Dermis blood vessel endothelial cell (primary cell): ENCODE results near the gene PHPT1. TPM values are rescaled to one million over a fixed set of nuclear protein-coding genes. Genes with fewer than 3 reads are reported as not detected.
"Not testable (repeated sequence)": the region's sequence is repeated elsewhere in the genome, so short reads cannot be mapped to it uniquely, and the experiment has no call there.

ENCODE experiments used
- DNase-seq: peaks from one replicate; pipeline ENCODE4 v3.0.0; 2010
- total RNA-seq: library from RNA; depleted of rRNA; stranded (reverse); fragments of >200 nt; gene quantifications from 2 replicates; pipeline ENCODE4 v1.2.3, GENCODE V29; 2014

PHPT1 gene
- total RNA-seq = 99.0 and 104 TPM in 2 replicates

DNA sequence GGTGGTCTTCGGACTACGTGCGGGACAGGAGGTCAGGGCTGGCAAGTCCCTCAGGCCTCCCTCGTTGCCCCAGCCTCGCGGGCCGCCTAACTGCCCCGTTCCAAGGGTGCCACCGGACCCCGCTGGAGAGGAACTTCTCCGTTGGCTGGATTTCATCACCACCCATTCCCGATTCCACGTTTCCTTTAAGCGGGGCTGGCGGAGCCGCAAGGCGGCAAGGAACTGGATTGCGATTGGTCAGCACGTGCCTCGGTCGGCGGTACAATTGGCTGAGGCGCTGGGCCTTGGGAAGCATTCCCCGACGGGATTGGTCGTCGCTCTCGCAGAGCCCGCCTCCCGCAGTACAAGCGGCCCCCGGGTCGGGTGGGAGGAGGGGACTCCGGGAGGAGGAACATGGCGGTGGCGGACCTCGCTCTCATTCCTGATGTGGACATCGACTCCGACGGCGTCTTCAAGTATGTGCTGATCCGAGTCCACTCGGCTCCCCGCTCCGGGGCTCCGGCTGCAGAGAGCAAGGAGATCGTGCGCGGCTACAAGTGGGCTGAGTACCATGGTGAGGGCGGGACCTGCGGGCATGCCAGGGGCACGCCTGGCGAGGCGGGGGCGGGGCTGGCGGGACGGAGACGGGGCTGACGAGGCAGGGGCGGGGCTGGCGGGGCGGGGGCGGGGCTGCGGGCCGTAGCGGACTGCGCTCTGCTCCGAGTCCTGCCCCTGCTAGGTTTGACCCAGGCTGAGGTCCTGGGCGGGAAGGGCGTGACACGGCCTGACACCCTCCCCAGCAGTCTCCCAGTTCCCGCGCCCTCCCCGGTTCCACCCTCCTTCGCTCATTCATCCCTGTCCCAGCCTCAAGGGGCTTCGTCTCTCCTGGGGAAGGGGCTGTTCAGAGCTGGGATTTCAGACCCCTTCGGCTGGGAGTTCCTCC lies at the start of gene PHPT1:
Gene PHPT1, plus strand, starts transcription at position 372 of the 922 bp plus-strand sequence. Its CDS starts 22 bp downstream, at position 394.
- DNase-seq = peak; percentile 100

DNA sequence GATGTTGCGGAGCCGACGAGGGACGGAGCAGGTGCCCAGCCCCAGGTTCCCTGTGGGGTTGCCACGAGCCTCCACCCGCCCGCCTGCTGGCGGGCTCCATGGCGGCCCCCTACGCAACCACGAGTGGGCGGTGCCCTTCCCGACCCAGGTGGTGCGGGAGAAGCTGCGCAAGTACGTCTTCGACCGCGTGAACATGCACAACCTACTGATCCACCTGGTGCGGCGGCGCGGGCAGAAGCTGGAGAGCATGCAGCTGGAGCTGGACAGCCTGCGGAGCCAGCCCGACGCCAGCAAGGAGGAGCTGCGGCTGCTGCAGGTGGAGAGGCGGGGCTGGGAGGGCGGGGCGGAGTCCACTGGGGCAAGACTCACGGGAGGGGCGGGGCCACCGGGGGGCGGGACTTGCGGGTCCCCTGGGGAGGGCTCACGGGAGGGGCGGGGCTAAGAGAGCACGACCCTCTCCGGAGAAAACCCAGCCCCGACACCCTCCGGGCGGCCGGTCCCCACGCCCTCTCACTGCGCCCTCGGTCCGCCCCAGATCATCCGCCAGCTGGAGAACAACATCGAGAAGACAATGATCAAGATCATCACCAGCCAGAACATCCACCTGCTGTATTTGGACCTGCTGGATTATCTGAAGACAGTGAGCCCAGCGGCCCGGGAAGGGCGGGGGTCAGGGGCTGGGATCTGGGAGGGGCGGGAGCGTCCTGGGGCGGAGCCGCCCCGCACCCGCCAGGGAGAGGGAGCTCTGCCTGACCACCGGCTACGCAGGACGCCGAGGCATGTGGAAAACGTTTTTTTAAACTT lies 49.2 kb upstream of the PHPT1 start:
- peak; percentile 58 for DNase-seq

DNA sequence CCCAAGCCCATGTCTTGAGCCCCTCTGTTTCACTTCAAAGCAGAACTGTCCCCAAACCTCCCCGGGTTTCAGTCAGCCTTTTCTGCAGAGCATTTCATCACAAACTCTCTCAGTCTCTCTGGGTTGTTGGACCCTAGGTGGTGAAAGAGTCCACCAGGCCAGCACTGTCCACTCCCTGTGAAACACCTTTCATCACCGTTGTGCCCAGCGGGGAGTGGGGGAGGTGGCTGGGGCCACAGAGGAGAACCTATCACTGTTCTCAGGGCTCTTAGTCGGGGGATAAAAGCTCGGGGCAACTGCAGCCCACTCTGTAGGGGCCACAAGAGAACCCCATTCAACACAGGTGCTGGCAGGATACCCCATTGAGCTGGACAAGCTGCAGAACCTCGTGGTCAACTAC lies 46.9 kb upstream of the PHPT1 start:
- DNase-seq = no peak

DNA sequence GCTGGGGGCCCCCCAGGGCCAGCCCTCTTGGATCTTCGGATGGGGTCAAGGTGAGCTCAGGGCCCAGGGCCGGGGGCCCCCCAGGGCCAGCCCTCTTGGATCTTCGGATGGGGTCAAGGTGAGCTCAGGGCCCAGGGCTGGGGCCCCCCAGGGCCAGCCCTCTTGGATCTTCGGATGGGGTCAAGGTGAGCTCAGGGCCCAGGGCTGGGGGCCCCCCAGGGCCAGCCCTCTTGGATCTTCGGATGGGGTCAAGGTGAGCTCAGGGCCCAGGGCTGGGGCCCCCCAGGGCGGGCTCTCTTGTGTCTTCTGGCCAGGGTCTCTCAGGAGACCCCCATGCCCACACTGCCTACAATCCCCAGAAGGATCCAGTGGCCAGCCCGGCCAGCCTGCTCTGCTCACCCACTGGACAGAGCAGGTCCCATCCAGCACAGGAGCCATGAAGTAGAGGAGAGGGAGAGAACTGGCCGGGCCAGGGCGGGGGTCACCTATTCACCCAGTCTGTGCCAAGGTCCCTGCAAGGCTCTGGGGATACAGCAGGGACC lies 46.1 kb upstream of the PHPT1 start:
- DNase-seq = not testable (repeated sequence)

DNA sequence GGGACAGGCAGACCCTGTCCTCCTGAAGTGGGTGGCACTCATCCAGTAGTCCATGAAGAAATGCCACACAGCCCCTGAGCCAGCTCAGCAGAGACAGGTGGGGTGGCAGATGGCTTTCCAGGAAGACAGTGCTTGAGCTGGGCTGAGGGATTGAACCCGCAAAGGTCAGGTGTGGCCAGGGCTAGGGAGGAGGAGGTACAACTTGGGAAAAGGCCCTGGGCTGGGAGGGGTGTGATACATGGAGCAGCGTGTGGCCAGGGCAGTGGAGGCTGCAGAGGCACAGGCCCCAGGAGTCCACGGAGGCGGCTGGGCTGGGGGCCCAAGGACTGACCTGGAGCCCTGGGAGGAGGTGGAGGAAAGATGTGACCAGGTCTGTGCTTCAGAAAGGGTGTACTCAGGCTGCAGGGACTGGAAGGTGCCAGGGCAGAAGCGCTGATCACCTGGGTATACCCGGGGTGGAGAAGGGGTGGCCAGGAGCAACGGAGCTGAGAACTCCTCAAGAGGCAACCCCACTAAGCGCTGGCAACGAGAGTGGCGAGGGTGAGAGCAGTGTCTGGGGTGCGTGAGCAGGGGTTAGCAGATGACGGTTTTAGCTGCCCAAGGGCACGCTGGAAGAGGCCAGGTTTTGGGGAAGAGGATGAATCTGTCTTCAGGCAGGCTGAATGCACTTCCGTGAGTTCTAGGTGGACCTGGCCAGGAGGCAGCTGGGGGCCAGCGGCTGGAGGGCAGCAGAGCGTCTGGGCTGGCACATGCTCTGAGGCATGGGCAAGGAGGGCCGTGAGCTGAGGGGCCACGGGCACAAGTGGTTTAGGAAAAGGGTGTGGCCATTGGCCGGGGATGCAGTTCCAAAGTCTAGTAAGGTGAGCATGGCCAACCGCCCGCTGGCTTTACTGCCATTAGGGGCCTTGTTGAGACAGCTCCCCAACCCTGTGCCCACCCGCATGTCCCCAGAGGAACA lies 45.4 kb upstream of the PHPT1 start:
- no peak for DNase-seq

DNA sequence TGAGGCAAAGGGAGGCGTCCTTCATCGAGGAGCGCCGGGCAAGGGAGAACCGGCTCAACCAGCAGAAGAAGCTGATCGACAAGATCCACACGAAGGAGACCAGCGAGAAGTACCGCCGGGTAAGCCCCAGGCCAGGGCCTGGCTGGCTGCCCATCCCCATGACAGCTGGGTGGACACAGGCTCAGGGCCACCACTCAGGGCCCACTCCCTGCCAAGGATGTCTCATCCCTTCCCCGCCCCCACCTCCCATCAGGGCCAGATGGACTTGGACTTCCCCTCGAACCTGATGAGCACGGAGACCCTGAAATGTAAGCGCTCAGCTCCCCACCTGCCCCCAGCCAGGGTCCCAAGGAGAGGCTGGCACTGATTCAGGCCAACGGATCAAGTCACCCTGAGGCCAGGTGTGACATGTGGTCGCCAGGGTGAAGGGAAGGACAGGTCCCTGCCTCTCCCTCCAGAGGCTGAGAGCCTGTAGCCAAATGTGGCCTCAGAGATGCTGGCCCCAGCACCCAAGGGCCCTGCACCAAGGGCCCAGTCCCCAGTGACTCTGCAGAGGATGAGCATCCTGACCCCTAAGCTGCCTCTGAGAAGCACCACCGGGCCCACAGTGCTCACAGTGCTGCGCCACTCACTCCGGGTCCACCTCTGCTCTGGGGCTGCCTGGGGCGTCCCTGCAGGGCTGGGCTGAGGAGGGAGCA lies 44.6 kb upstream of the PHPT1 start:
- no peak for DNase-seq

DNA sequence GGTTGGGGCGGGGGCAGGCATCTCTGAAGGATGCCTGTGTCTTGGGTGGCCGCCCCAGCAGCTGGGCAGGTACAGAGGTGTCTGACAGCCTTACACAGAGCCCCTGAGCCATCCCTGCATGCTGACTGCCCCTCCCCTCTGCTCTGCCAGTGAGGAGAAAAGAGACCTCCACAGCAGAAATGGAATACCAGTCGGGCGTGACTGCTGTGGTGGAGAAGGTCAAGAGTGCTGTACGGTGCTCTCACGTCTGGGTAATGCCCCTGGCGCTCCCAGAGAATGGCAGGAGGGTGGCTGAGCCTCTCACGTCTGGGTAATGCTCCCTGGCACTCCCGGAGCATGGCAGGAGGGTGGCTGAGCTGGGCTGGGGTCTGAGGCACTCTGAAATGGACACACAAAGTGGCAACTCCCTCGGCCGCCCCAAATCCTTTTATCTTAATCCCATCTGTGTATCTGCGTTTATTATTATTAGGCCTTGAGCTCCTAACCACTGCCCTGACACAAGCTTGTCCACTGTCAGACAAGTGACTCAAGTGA lies 43.9 kb upstream of the PHPT1 start:
- no peak for DNase-seq

DNA sequence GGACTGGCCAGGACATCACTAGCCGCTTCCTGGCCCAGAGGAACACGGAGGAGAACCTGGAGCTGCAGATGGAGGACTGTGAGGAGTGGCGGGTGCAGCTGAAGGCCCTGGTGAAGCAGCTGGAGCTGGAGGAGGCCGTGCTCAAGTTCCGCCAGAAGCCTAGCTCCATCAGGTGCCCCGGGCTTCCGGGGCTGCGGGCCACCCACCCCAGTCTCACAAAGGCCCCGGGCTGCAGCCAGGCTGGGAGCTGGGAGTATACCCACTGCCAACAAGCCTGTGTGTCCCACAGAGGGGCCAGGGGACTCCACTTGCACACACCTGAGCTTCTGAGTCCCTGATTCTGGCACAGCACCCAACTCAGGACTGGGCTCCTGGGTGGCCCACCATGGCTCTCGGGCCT lies 43.1 kb upstream of the PHPT1 start:
- DNase-seq = no peak

DNA sequence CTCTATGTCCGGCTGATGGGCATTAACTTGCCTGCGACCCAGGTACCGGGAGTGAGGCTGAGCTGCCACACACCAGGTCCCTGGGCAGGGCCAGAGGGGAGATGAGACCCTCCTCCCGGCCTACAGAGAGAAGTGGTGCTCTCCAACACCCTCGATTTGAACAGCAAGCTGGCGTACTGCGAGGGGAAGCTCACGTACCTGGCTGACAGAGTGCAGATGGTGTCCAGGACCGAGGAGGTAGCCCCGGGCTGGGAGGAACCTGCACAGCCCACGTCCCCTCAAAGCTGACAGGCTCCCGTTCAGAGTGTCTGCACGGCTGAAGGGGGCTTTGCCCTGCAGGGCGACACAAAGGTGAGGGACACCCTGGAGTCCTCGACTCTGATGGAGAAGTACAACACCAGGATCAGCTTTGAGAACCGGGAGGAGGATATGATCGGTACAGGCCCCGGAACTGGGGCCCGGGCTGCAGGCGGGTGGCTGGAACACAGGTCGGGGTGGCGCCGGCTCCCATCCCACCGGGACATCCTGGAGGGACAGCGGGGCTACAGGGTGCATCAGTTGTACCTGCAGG lies 42.5 kb upstream of the PHPT1 start:
- no peak for DNase-seq

DNA sequence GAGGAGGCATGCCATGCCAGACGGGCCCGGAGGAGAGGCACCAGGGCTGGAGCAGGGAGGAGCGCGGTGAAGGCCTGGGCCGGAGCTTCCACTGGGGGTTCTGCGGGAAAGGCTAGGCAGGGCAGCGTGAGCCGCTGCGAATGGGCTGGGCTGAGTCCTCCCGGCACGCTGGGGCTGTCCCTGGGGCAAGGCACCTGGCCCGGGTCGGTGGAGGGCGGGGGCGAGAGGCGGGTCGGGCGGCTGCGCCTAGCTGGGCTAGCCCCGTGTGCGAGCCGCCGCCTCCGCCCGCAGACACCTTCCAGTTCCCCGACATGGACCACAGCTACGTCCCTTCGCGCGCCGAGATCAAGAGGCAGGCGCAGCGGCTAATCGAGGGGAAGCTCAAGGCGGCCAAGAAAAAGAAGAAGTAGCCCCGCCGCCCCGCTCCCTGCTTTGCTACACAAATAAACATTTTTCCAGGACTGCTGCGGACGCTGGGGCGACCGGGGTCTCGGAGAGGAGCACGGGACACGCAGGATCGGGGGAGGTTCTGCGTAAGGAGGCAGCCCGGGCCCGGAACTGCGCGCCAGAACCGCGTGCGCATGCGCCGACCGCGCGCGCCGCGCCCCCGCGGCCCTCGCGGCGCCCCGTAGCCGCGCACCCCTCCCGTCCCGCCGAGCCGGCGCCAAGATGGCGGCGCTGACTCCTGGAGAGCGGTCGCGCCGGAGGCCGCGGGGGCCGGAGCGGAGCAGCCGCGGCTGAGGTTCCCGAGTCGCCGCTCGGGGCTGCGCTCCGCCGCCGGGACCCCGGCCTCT lies 41.7 kb upstream of the PHPT1 start, which contains the start of gene RABL6:
Gene RABL6, plus strand, starts transcription at position 668 of the 794 bp plus-strand sequence. CDS start 249 bp downstream, outside the sequence.
- DNase-seq = peak; percentile 82

DNA sequence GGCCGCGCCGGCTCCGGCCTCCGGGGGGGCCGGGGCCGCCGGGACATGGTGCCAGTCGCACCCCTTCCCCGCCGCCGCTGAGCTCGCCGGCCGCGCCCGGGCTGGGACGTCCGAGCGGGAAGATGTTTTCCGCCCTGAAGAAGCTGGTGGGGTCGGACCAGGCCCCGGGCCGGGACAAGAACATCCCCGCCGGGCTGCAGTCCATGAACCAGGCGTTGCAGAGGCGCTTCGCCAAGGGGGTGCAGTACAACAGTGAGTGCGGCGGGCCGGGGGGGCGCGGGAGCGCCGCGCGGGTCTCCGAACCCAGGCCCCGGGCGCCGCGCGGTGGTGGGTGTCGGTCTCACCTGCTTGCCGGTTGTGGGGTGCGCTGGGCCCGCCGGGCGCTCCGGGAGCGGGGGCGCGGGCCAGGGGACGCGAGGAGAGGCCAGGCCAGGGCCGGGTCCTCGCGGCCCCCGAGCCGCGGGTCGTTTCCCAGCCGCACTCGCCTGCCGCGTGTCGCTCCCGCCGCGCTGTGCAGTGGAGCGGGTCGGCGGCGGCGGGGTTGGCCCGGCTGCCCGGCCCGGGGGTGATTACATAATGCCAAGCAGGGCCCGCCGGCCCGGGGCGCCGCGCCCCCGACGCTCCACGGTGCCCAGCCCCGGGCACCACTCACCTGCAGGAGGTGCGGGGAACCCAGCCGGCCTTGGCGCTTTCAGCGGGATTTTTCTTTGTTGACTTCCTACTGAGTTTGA lies 41.0 kb upstream of the PHPT1 start:
- peak; percentile 35 for DNase-seq

DNA sequence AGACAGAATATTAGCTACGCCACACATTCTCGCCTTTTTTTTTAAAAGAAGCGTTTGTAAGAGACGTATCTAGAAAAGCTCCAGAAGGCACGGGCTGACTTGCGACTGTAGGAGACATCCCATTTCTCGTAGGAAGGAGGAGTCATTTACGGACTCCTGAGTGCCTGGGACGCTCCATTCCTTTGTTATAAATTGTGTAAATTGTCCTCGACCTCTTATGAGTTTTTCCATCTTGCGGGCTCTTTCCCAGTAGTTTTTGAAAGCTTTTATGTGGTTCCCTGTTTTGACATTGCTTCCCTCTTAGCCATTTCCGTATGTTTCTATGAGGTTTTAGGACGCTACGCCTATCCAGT lies 40.4 kb upstream of the PHPT1 start:
- DNase-seq = peak; percentile 49

DNA sequence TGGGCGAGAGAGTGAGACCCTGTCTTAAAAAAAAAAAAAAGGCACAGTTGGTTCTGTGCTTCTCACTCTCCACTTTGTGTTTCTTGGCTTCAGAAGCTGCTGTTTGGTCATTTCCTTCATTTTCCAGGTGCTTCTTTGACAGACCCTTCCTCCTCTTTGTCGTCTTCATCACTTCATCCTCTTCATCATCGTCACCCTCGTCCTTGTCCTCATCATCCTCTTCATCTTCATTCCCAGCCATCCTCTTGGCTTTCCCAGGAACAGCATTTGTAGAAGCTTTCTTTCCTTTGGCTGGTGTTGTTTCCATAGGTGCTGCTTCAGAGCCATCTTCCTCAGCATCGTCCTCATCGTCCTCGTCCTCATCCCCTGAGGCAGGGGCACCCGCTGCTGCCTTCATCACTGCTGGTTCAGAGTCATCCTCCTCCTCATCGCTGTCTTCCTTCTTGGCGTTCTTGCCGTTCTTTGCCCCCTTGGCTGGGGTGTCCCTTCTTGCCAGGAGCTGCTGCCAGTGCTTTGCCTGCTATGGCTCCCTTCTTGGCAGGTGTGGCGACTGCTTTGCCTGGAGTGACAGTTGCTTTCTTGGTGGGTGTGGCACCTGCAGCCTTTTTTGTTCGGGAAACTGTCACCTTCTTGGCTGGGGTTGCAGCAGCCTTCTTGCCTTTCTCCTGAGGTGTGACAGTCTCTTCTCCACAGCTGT lies 34.3 kb upstream of the PHPT1 start:
- DNase-seq = no peak

DNA sequence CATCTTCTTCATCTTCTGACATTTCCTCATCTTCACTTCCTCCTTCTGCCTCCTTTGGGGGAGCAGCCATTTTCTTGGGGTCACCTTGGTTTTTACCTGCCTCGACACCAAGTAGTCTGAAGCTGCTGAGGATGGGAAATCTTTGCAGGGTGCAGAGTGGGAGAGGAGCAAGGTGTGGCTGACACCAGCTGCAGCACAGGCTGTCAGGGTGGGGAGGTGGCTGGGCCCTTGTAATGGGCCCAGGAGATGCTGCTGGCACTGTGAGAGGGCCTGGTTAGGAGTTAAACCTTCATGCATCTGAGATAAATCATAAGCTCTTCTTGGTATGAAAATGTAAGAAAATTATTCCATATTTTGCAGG lies 33.8 kb upstream of the PHPT1 start:
- DNase-seq = no peak

DNA sequence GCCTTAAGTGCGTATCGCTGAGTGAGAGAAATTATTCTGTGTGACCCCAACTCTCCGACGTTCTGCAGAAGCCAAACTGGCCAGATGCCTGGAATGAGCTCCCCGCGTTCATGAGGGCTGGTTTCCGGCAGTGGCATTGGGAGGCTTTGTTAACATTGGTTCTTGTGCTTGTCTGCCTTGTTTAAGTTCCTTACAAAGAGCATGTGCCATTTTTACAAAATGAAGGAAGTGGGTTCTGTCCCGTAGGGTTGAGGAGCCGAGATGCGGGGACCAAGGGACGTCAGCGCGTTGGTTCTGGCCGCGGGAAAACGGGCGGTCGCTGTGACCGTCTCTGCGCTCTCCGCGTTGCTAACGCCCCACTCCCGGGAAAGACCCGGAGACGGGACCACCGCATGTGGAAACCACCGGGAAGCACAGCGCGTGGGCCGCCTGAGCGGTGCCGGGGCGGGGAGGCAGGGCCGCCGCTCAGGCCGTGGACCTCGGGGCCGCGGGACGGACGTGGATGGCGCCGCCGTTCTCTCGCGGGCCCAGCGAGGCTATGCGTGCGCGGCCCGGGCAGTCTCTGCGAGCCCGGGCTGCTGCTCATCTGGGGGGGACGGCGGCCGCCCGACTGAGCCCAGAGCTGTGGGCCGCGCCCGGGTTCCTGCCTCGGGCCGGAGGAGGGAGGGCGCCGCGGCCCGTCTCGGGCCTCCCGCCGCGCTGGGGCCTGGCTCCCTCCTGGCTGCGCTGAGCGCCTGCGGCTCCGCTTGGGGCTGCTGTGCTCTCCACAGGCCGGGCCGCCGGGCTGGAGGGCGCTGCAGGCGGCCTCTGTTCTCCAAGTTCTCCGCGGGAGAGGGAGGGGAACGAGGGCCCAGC lies 28.0 kb upstream of the PHPT1 start:
- DNase-seq = peak; percentile 24

DNA sequence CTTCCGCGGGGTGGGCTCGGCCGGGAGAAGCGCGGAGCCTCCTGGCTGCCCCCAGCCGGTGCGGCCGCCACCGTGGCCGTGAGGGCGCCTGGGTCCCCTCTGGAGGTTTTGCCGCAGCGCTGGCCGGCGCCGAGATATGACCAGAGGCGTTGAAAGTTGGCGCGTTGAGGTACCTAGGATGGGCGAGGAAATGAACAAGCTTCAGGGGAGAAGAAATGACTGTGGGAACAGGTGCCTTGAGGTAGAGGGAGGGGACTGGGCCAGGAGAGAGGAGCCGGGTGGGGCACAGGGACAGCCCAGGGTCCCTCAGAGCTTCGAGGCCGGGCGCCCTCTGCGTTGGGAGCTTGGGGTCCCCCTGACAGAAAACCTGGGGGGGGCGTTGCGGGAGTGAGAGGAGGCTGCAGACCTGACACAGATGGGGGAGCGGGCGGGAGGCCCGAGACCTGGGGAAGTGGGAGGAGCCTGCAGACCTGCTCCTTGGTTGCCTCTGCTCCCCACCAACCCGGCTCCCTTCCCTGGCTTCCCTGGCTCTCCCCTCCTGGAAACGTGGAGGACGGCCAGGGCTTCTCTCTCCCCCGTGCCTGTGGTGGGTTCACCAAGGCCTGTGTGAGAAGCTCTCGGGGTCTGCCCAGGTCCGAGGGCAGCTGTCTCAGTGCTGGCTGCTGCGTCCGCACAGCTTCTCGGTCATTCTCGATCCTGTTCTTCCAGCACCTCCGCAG lies 27.2 kb upstream of the PHPT1 start:
- no peak for DNase-seq
